Aorta (tissue), 5 donors: ENCODE measurements around the gene EVI2A. TPM values are rescaled to one million over a fixed set of nuclear protein-coding genes. Genes with fewer than 3 reads are reported as not detected.

Source experiments
- ATAC-seq: fragments of 200-7000 bp; cut with Tn5 transposase; one replicate; pipeline ENCODE4 v1.9.1; 2022; ENCODE audit warnings: moderate library complexity; ENCODE audit not compliant: low FRiP score
- DNase-seq, 2 donors: peaks; one replicate each; pipeline ENCODE4 v3.0.0-alpha.2; 2020
- H3K27ac ChIP-seq, 2 donors: one replicate each; pipeline ENCODE4 v1.5.1; 2013; ENCODE audit warnings: low read length in 2 of 2, mild to moderate bottlenecking in 2 of 2, moderate library complexity in 2 of 2, control low read depth in 1 of 2, inconsistent platforms in 1 of 2, low read depth in 1 of 2
- H3K27me3 ChIP-seq, 2 donors: one replicate each; pipeline ENCODE4 v1.6.1; 2013; ENCODE audit warnings: control low read depth in 1 of 2, low read length in 1 of 2, mild to moderate bottlenecking in 1 of 2, moderate library complexity in 1 of 2; ENCODE audit not compliant: insufficient read depth in 2 of 2, control insufficient read depth in 1 of 2
- H3K36me3 ChIP-seq, 2 donors: one replicate each; pipeline ENCODE4 v1.6.1; 2013; ENCODE audit warnings: control low read depth in 1 of 2, low read length in 1 of 2, mild to moderate bottlenecking in 1 of 2; ENCODE audit not compliant: insufficient read depth in 2 of 2, control insufficient read depth in 1 of 2
- H3K4me1 ChIP-seq, 2 donors: one replicate each; pipeline ENCODE4 v1.6.1; 2013; ENCODE audit warnings: low read length in 2 of 2, control low read depth in 1 of 2, mild to moderate bottlenecking in 1 of 2, moderate library complexity in 1 of 2; ENCODE audit not compliant: insufficient read depth in 2 of 2, control insufficient read depth in 1 of 2
- H3K4me3 ChIP-seq, 2 donors: one replicate each; pipeline ENCODE4 v1.5.1; 2013; ENCODE audit warnings: low read length in 2 of 2, control low read depth in 1 of 2, mild to moderate bottlenecking in 1 of 2
- H3K9me3 ChIP-seq: one replicate; pipeline ENCODE4 v1.6.1; 2013; ENCODE audit warnings: mild to moderate bottlenecking, low read length; ENCODE audit not compliant: control insufficient read depth
- WGBS, 2 donors: extraction: QIAGEN DNeasy Blood & Tissue Kit; methylation state at CpG; one replicate each; pipeline ENCODE4 v1.1.7; 2013; 5-methylcytosine and 5-hydroxymethylcytosine counted together
- intact Hi-C, 2 donors: fragments of 100-400 bp; cut with DNase I; formaldehyde crosslinking; loops; one replicate each; pipeline versions ENCODE4 v1.14.2 to v1.15.0; 2022
- polyA plus RNA-seq, 2 donors: library from polyadenylated mRNA; stranded (reverse); fragments of 200-250 nt; gene quantifications; one replicate each; pipeline ENCODE4 v1.2.3, GENCODE V29; 2013
- total RNA-seq, 2 donors: library from RNA; stranded (reverse); fragmentation: NEBNext Ultra II Directional; extraction: Animal tissue kit (Norgen Biotek cat#: 25700); gene quantifications; one replicate each; pipeline ENCODE4 v1.2.1, GENCODE V29; 2021
- donor health status: healthy with polysubstance abuse.
- donor health status: Bipolar disorder and iron deficiency.
- donor health status: DM: no; HTN: no; CAD: no.
- donor health status: DM: no; HTN: no; CAD: no.
- donor health status: DM: yes; HTN: yes; CAD: no.

Gene EVI2A
- total and polyA plus RNA-seq, 4 donors, result 3.8 to 37.2 (median 12.4) TPM

DNA sequence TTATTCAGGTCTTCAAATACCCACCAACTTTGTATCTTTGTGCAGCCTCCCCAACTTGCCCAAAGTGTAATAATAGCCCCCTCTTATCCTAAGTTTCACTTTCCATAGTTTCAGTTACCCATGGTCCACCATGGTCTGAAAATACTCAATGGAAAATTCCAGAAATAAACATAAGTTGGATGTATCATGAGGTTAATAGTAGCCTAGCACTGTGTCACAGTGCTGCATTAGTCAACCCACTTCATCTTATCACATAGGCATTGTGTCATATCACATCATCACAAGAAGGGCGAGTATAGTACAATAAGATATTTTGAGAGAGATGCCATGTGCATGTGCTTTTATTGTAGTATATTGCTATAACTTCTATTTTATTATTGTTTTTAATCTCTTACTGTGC is 46.3 kb downstream of the EVI2A start:
- H3K36me3 ChIP-seq, result peaks cover 4 to 7% of the 10 kb centered on the region in 2 donors
- intact Hi-C loops, result no loop called here
- H3K4me3 ChIP-seq, result no peak overlapping the region
- H3K9me3 ChIP-seq, result no peaks in the 10 kb centered on the region
- WGBS, 2 donors, result 83 to 93% methylated on average over 1 of the region's 1 CpG
- DNase-seq (no peak), ATAC-seq (no peak)
- H3K27ac ChIP-seq, result no peak overlapping the region
- H3K27me3 ChIP-seq, result no peaks in the 10 kb centered on the region
- no peaks in the 10 kb centered on the region for H3K4me1 ChIP-seq

DNA sequence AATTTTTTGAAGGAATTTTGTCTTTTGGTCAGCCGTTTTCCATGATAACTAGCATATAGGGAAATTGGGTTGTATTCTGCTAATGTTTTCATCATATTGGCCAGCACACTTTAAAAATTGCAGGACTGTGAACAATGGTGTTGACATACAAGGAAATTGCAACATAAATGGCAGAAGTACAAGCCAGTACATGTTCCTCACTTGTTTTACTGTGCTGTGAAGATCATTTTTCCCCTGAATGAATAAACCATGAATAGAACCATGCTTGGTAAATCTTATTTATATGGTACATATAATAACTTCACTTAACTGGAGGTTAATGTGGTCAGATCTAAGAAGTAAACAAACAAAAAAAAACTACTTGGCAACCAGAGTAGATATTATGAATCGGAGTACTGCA is 47.2 kb downstream of the EVI2A start:
- Histone ChIP-seq H3K36me3 (peaks cover 4 to 7% of the 10 kb centered on the region in 2 donors), H3K9me3 (no peaks in the 10 kb centered on the region), H3K27ac (no peak overlapping the region), H3K4me3 (no peak overlapping the region), H3K4me1 (no peaks in the 10 kb centered on the region), H3K27me3 (no peaks in the 10 kb centered on the region)
- ATAC-seq (peak; percentile 80), DNase-seq (no peak)
- WGBS, 2 donors, result 90 to 91% methylated on average over 2 of the region's 2 CpGs
- intact Hi-C loops, result no loop called here

DNA sequence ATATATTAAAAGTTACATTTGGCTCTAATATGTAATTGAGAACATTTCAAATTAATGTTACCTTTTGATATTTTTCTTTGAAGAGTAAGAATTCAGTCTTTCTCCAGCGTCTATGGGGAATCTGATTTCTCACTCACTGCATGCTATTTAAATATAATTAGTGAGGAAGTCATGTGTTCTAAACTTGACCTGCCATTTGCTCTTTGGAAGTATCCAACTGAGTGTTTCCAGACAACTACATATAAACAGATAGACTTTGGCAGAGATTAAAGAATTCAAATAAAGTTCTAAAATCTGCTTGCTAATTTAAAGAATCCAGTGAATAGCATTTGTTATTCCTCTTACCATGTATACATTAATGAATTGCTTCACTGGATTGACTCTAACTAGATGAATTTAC is 47.9 kb downstream of the EVI2A start:
- Histone ChIP-seq H3K27me3 (no peaks in the 10 kb centered on the region), H3K27ac (no peak overlapping the region)
- WGBS, 2 donors, result 68 to 88% methylated on average over 1 of the region's 1 CpG

DNA sequence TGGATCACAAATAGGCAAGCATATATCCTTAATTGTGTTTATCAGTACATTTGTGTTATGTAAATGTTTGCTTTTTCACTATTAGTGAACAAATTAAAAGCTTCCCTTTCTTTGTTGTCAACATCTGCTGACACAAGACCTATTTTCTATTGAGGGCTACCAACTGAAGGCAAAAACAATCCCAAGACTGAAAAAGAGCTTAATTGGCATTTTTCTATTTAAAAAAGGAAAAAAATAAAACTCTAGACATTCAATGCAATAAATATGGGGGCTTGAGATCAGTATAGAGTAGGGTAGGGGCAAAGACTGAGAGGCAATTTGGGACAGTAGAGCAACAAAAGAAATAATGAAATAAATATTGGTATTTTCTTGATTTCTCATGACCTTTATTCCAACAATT is 48.6 kb downstream of the EVI2A start:
- H3K27me3 ChIP-seq, result no peaks in the 10 kb centered on the region
- H3K9me3 ChIP-seq, result no peaks in the 10 kb centered on the region
- H3K4me1 ChIP-seq, result no peaks in the 10 kb centered on the region
- ATAC-seq, result no peak
- H3K27ac ChIP-seq, result no peak overlapping the region
- H3K4me3 ChIP-seq, result no peak overlapping the region
- intact Hi-C loops, result no loop called here
- no peak for DNase-seq
- peaks cover 4 to 7% of the 10 kb centered on the region in 2 donors for H3K36me3 ChIP-seq

More for the DNA sequence above, 47.9 kb downstream of the EVI2A start:
- no peaks in the 10 kb centered on the region for H3K9me3 ChIP-seq
- H3K4me3 ChIP-seq, result no peak overlapping the region
- peaks cover 4 to 7% of the 10 kb centered on the region in 2 donors for H3K36me3 ChIP-seq
- intact Hi-C loops, result no loop called here
- DNase-seq, result no peak
- no peak for ATAC-seq
- H3K4me1 ChIP-seq, result no peaks in the 10 kb centered on the region

DNA sequence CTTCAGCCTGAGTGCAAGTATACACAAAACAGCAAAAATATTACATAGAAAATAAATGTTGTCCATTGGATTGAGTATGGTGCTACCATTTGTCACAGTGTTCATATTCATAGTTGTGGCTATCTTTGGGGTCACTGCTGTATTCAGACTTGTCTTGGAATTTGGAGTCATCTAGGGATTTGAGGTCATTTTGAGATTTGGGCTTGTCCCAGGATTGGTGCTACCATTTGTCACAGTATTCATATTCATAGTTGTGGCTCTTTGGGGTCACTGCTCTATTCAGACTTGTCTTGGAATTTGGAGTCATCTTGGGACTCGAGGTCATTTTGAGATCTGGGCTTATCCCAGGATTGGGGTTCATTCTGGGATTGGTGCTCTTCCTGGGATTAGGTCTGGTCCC is 49.2 kb downstream of the EVI2A start:
- H3K4me1 ChIP-seq, result no peaks in the 10 kb centered on the region
- H3K36me3 ChIP-seq, result peaks cover 2 to 4% of the 10 kb centered on the region in 2 donors
- H3K4me3 ChIP-seq, result no peak overlapping the region
- 97% methylated on average over 1 of the region's 1 CpG for whole genome bisulfite sequencing, 2 donors
- no peaks in the 10 kb centered on the region for H3K27me3 ChIP-seq
- no peak overlapping the region for H3K27ac ChIP-seq
- DNase-seq (no peak), ATAC-seq (no peak)
- intact Hi-C loops, result no loop called here
- H3K9me3 ChIP-seq, result no peaks in the 10 kb centered on the region

DNA sequence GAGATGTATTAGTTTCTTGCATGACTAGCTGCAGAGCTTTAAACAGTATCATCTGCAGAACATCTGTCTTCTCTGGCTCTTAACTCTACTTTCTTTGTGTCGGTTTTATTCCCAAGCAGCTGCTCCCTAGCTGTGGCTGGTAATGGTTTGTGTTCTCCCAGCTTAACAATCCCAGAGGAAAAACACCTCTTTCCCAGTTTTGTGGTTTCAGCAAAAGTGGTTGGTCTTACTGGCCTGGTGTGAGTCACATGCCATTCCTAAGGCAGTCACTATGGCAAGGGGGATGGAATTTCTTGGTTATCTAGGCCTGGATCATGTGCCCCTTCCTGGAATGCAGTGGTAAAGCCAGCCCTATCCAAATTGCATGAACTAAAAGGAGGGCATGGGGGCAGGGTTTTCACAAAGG is 51.8 kb downstream of the EVI2A start:
- H3K4me1 ChIP-seq, result no peaks in the 10 kb centered on the region
- H3K36me3 ChIP-seq, result peaks cover 0 to 3% of the 10 kb centered on the region in 2 donors
- H3K27ac ChIP-seq, result peak overlapping the region in 1 of 2 donors; percentile 62
- no peak overlapping the region for H3K4me3 ChIP-seq
- intact Hi-C loops, result no loop called here
- no peaks in the 10 kb centered on the region for H3K27me3 ChIP-seq
- H3K9me3 ChIP-seq, result no peaks in the 10 kb centered on the region
- WGBS, 2 donors, result 6 to 13% methylated on average over 1 of the region's 1 CpG
- peak in 1 of 2 donors; percentile 59 for DNase-seq
- peak; percentile 77 for ATAC-seq

- no peak overlapping the region for H3K27ac ChIP-seq
- intact Hi-C loops, result no loop called here
- peaks cover 0 to 3% of the 10 kb centered on the region in 2 donors for H3K36me3 ChIP-seq
- 95 to 99% methylated on average over 2 of the region's 2 CpGs for WGBS, 2 donors
- no peaks in the 10 kb centered on the region for H3K9me3 ChIP-seq
- ATAC-seq (no peak), DNase-seq (no peak)
- no peak overlapping the region for H3K4me3 ChIP-seq
- H3K4me1 ChIP-seq, result no peaks in the 10 kb centered on the region
- no peaks in the 10 kb centered on the region for H3K27me3 ChIP-seq
Observed at GRCh38 chr17:31269036-31269577, 52.3 kb downstream of the EVI2A start.

Other genes starting within 250 kb of the EVI2A start
- 10 to 100 TPM; 74.5 to 93.9 TPM for gene NF1, start 226.6 kb downstream of the EVI2A start, total RNA-seq
- gene NF1, start 226.6 kb downstream of the EVI2A start, polyA plus RNA-seq, result 10 to 100 TPM in 1 of 2 donors, 1 to 10 TPM in 1; 4.1 to 15.5 TPM
- gene OMG, start 24.4 kb downstream of the EVI2A start, total RNA-seq, result under 1 TPM in 1 of 2 donors, not detected in 1; 0.65 TPM
- not detected for gene OMG, start 24.4 kb downstream of the EVI2A start, polyA plus RNA-seq
- 10 to 100 TPM; 12.7 to 16.9 TPM for gene EVI2B, start 7.6 kb downstream of the EVI2A start, total RNA-seq
- gene EVI2B, start 7.6 kb downstream of the EVI2A start, polyA plus RNA-seq, result 10 to 100 TPM in 1 of 2 donors, 1 to 10 TPM in 1; 1.7 to 29.9 TPM
- gene RAB11FIP4, start 70.1 kb upstream of the EVI2A start, total RNA-seq, result 1 to 10 TPM in 1 of 2 donors, under 1 TPM in 1; 0.94 to 2.6 TPM
- 1 to 10 TPM in 1 of 2 donors, under 1 TPM in 1; 0.15 to 1.9 TPM for gene RAB11FIP4, start 70.1 kb upstream of the EVI2A start, polyA plus RNA-seq